HG03575 (cell line): ENCODE measurements around the gene ZNF519.
"Not testable (repeated sequence)": the region's sequence is repeated elsewhere in the genome, so short reads cannot be mapped to it uniquely, and the experiment has no call there.

Experiments
- ATAC-seq: cut with Tn5 transposase; IDR thresholded peaks from one replicate; pipeline ENCODE4 v1.9.1; 2021; ENCODE audit not compliant: unreplicated experiment, insufficient number of reproducible peaks, low FRiP score; ENCODE audit errors: extremely low read depth

The ZNF519 gene

GRCh38 chr18:14149121-14149850 is 17.1 kb upstream of the ZNF519 start:
- ATAC-seq: not testable (repeated sequence)

- not testable (repeated sequence) for ATAC-seq
Observed at GRCh38 chr18:14147935-14148865, 16.0 kb upstream of the ZNF519 start.

- not testable (repeated sequence) for ATAC-seq
Observed at GRCh38 chr18:14146771-14147170, 14.5 kb upstream of the ZNF519 start.

GRCh38 chr18:14145581-14146338 is 13.5 kb upstream of the ZNF519 start:
- not testable (repeated sequence) for ATAC-seq

- ATAC-seq: not testable (repeated sequence)
Observed at GRCh38 chr18:14145021-14145420, 12.8 kb upstream of the ZNF519 start.

- ATAC-seq: no peak
Observed at GRCh38 chr18:14144628-14144895, 12.3 kb upstream of the ZNF519 start.

GRCh38 chr18:14143871-14144627 is 11.8 kb upstream of the ZNF519 start:
- ATAC-seq: not testable (repeated sequence)

GRCh38 chr18:14143396-14143795 is 11.2 kb upstream of the ZNF519 start:
- ATAC-seq: not testable (repeated sequence)

GRCh38 chr18:14142177-14142576 is 9.9 kb upstream of the ZNF519 start:
- ATAC-seq: not testable (repeated sequence)

- not testable (repeated sequence) for ATAC-seq
Observed at GRCh38 chr18:14139583-14139982, 7.3 kb upstream of the ZNF519 start.

GRCh38 chr18:14137971-14138370 is 5.7 kb upstream of the ZNF519 start:
- not testable (repeated sequence) for ATAC-seq

- ATAC-seq: not testable (repeated sequence)
Observed at GRCh38 chr18:14131696-14132270, 452 bp downstream of the ZNF519 start.

GRCh38 chr18:14130804-14131203 is 1.4 kb downstream of the ZNF519 start:
- not testable (repeated sequence) for ATAC-seq

- ATAC-seq: no peak
Observed at GRCh38 chr18:14124689-14125088, 7.5 kb downstream of the ZNF519 start.

GRCh38 chr18:14122097-14122496 is 10.1 kb downstream of the ZNF519 start:
- ATAC-seq: no peak

- no peak for ATAC-seq
Observed at GRCh38 chr18:14120926-14121325, 11.3 kb downstream of the ZNF519 start.

- no peak for ATAC-seq
Observed at GRCh38 chr18:14117606-14118005, 14.6 kb downstream of the ZNF519 start.

- ATAC-seq: no peak
Observed at GRCh38 chr18:14106906-14107305, 25.3 kb downstream of the ZNF519 start.
